VCaP (cell line): ENCODE results near the gene MYBPC3.

Source experiments
- H3K27ac ChIP-seq: fragments of 450-650 bp; 2 replicates; pipeline ENCODE4 v1.5.1; 2017
- CTCF ChIP-seq: fragments of 450-650 bp; conservative IDR thresholded peaks from 2 replicates; pipeline ENCODE4 v1.5.1; 2017; ENCODE audit warnings: mild to moderate bottlenecking, moderate library complexity

Gene MYBPC3

GRCh38 chr11:47394322-47395222, 42.1 kb upstream of the MYBPC3 start:
- H3K27ac ChIP-seq: no peak overlapping the region
- no peak for TF ChIP-seq CTCF

GRCh38 chr11:47394050-47394321, 41.5 kb upstream of the MYBPC3 start:
- no peak overlapping the region for H3K27ac ChIP-seq

GRCh38 chr11:47393163-47394049, 40.9 kb upstream of the MYBPC3 start:
- TF ChIP-seq CTCF: no peak
- H3K27ac ChIP-seq: no peak overlapping the region

More at GRCh38 chr11:47394050-47394321, 41.5 kb upstream of the MYBPC3 start:
- TF ChIP-seq CTCF: no peak

- TF ChIP-seq CTCF: no peak
- H3K27ac ChIP-seq: no peak overlapping the region
Observed at GRCh38 chr11:47392546-47393162, 40.2 kb upstream of the MYBPC3 start.

- TF ChIP-seq CTCF: no peak
- H3K27ac ChIP-seq: no peak overlapping the region
Observed at GRCh38 chr11:47391711-47392432, 39.4 kb upstream of the MYBPC3 start.

GRCh38 chr11:47391077-47391583, 38.6 kb upstream of the MYBPC3 start:
- H3K27ac ChIP-seq: no peak overlapping the region
- no peak for TF ChIP-seq CTCF
